Small intestine (tissue), 7 donors: Measurements from ENCODE around the gene COL6A1. TPM values are rescaled to one million over a fixed set of nuclear protein-coding genes. Genes with fewer than 3 reads are reported as not detected.

ENCODE experiments used
- DNase-seq, 2 donors: peaks; one replicate each; pipeline versions ENCODE4 v3.0.0 to v3.0.0-alpha.2; 2013
- FAIRE-seq: peaks from 2 replicates; lab custom pipeline; 2012; peaks lifted over from hg19 to GRCh38; lab: Jason Lieb, UNC
- H3K27ac ChIP-seq, 3 donors: one replicate each; pipeline ENCODE4 v1.5.1; 2013; ENCODE audit warnings: low read length in 2 of 3, mild to moderate bottlenecking in 2 of 3, control low read depth in 1 of 3, inconsistent platforms in 1 of 3, low read depth in 1 of 3, moderate library complexity in 1 of 3
- H3K27me3 ChIP-seq, 3 donors: one replicate each; pipeline ENCODE4 v1.6.1; 2013; ENCODE audit warnings: low read length in 3 of 3, inconsistent platforms in 1 of 3; ENCODE audit not compliant: control insufficient read depth in 3 of 3, insufficient read depth in 3 of 3
- H3K36me3 ChIP-seq, 3 donors: one replicate each; pipeline ENCODE4 v1.6.1; 2013; ENCODE audit warnings: low read length in 3 of 3, inconsistent platforms in 1 of 3, low read depth in 1 of 3, mild to moderate bottlenecking in 1 of 3, moderate library complexity in 1 of 3; ENCODE audit not compliant: control insufficient read depth in 3 of 3, insufficient read depth in 2 of 3
- H3K4me1 ChIP-seq, 3 donors: one replicate each; pipeline ENCODE4 v1.6.1; 2013; ENCODE audit warnings: low read length in 2 of 3, inconsistent platforms in 1 of 3, low read depth in 1 of 3, mild to moderate bottlenecking in 1 of 3, moderate library complexity in 1 of 3; ENCODE audit not compliant: control insufficient read depth in 3 of 3, insufficient read depth in 2 of 3
- H3K4me3 ChIP-seq, 3 donors: one replicate each; pipeline ENCODE4 v1.5.1; 2013; ENCODE audit warnings: low read length in 3 of 3, control low read depth in 1 of 3, inconsistent platforms in 1 of 3, low read depth in 1 of 3, mild to moderate bottlenecking in 1 of 3, moderate library complexity in 1 of 3
- H3K9me3 ChIP-seq, 2 donors: one replicate each; pipeline ENCODE4 v1.6.1; 2013; ENCODE audit warnings: low read depth in 1 of 2, low read length in 1 of 2; ENCODE audit not compliant: control insufficient read depth in 2 of 2, insufficient read depth in 1 of 2
- WGBS, 3 donors: extraction: QIAGEN DNeasy Blood & Tissue Kit; methylation state at CpG; one replicate each; pipeline ENCODE4 v1.1.7; 2013; 5-methylcytosine and 5-hydroxymethylcytosine counted together
- polyA plus RNA-seq, 4 donors: library from polyadenylated mRNA; stranded (reverse) in 3 of 4; unstranded in 1 of 4; fragments of 200-250 nt in 3 of 4; fragments of 120-200 nt in 1 of 4; gene quantifications; one replicate each; pipeline versions ENCODE4 v1.2.1 to v1.2.3, GENCODE V29; 2013
- donor health status: healthy with polysubstance abuse.
- donor health status: control.
- donor health status: control.
- donor health status: Bipolar disorder and iron deficiency.
- donor health status: healthy.

The COL6A1 gene
- polyA plus RNA-seq, 4 donors = 6.0 to 475 (median 47.7) TPM

- no peak overlapping the region for H3K4me3 ChIP-seq
- 60 to 89% (median 71%) methylated on average over 1 of the region's 1 CpG for WGBS, 3 donors
- no peak for DNase-seq
- H3K36me3 ChIP-seq = no peaks in the 10 kb centered on the region
- no peaks in the 10 kb centered on the region for H3K4me1 ChIP-seq
- FAIRE-seq = no peak
- H3K27me3 ChIP-seq = no peaks in the 10 kb centered on the region
- H3K9me3 ChIP-seq = peaks cover 0 to 22% of the 10 kb centered on the region in 2 donors
- H3K27ac ChIP-seq = no peak overlapping the region
Measured at GRCh38 chr21:45938453-45938755, 43.2 kb upstream of the COL6A1 start.

GRCh38 chr21:45938811-45939520 is 42.6 kb upstream of the COL6A1 start:
- Histone ChIP-seq H3K4me3 (no peak overlapping the region), H3K9me3 (peaks cover 0 to 22% of the 10 kb centered on the region in 2 donors), H3K27me3 (no peaks in the 10 kb centered on the region), H3K36me3 (no peaks in the 10 kb centered on the region), H3K27ac (no peak overlapping the region), H3K4me1 (no peaks in the 10 kb centered on the region)
- FAIRE-seq = no peak
- 83 to 87% (median 84%) methylated on average over 17 of the region's 17 CpGs for WGBS, 3 donors
- no peak for DNase-seq

GRCh38 chr21:45939521-45940045 is 42.0 kb upstream of the COL6A1 start:
- 66 to 80% (median 68%) methylated on average over 13 to 15 of the region's 15 CpGs for WGBS, 3 donors
- FAIRE-seq (no peak), DNase-seq (no peak)
- Histone ChIP-seq H3K27ac (no peak overlapping the region), H3K4me3 (no peak overlapping the region), H3K36me3 (no peaks in the 10 kb centered on the region), H3K9me3 (peaks cover 0 to 21% of the 10 kb centered on the region in 2 donors), H3K4me1 (no peaks in the 10 kb centered on the region), H3K27me3 (no peaks in the 10 kb centered on the region)

GRCh38 chr21:45940091-45940490 is 41.5 kb upstream of the COL6A1 start:
- Histone ChIP-seq H3K27ac (no peak overlapping the region), H3K27me3 (no peaks in the 10 kb centered on the region), H3K36me3 (no peaks in the 10 kb centered on the region), H3K9me3 (peaks cover 0 to 17% of the 10 kb centered on the region in 2 donors), H3K4me3 (no peak overlapping the region), H3K4me1 (no peaks in the 10 kb centered on the region)
- DNase-seq = no peak
- no peak for FAIRE-seq
- 92 to 96% (median 93%) methylated on average over 20 of the region's 20 CpGs for WGBS, 3 donors

GRCh38 chr21:45940621-45941337 is 40.8 kb upstream of the COL6A1 start:
- H3K4me1 ChIP-seq = no peaks in the 10 kb centered on the region
- H3K27me3 ChIP-seq = no peaks in the 10 kb centered on the region
- DNase-seq = no peak
- H3K36me3 ChIP-seq = no peaks in the 10 kb centered on the region
- H3K27ac ChIP-seq = no peak overlapping the region
- 73 to 84% (median 78%) methylated on average over 23 of the region's 23 CpGs for WGBS, 3 donors
- H3K9me3 ChIP-seq = peaks cover 0 to 10% of the 10 kb centered on the region in 2 donors
- FAIRE-seq = no peak
- H3K4me3 ChIP-seq = no peak overlapping the region

GRCh38 chr21:45941338-45941710 is 40.2 kb upstream of the COL6A1 start:
- Histone ChIP-seq H3K4me3 (no peak overlapping the region), H3K9me3 (peaks cover 0 to 5% of the 10 kb centered on the region in 2 donors), H3K36me3 (no peaks in the 10 kb centered on the region), H3K27ac (no peak overlapping the region), H3K27me3 (no peaks in the 10 kb centered on the region), H3K4me1 (no peaks in the 10 kb centered on the region)
- FAIRE-seq = no peak
- no peak for DNase-seq
- WGBS, 3 donors = 79 to 85% (median 80%) methylated on average over 11 to 14 of the region's 14 CpGs

- 82 to 85% (median 84%) methylated on average over 30 to 32 of the region's 32 CpGs for WGBS, 3 donors
- no peak for FAIRE-seq
- no peaks in the 10 kb centered on the region for H3K36me3 ChIP-seq
Measured at GRCh38 chr21:45941717-45942546, 39.6 kb upstream of the COL6A1 start.

More at GRCh38 chr21:45941717-45942546, 39.6 kb upstream of the COL6A1 start:
- no peaks in the 10 kb centered on the region for H3K9me3 ChIP-seq
- no peaks in the 10 kb centered on the region for H3K27me3 ChIP-seq
- H3K27ac ChIP-seq = no peak overlapping the region
- H3K4me1 ChIP-seq = no peaks in the 10 kb centered on the region
- no peak overlapping the region for H3K4me3 ChIP-seq
- no peak for DNase-seq
